Adrenal gland (tissue), 12 donors: ENCODE results near the gene SRRT. TPM values are rescaled to one million over a fixed set of nuclear protein-coding genes. Genes with fewer than 3 reads are reported as not detected.
A peak's percentile ranks its signal among the peaks of the same experiment; 100 is the strongest.

Source experiments
- DNase-seq, 7 donors: peaks; one replicate each; pipeline ENCODE4 v3.0.0-alpha.2; 2019 to 2020
- H3K27ac ChIP-seq, 5 donors: fragments of 200-600 bp; sonication (generic) in 4 of 5; 1 replicate in 3 of 5; 2 replicates in 2 of 5; pipeline versions ENCODE4 v1.5.1 to v1.8.0; 2016 to 2020; ENCODE audit warnings: mild to moderate bottlenecking in 1 of 5
- H3K27me3 ChIP-seq: fragments of 200-600 bp; 2 replicates; pipeline ENCODE4 v1.8.0; 2021
- H3K36me3 ChIP-seq, 2 donors: fragments of 200-600 bp; replicated peaks in 1 of 2; 1 replicate in 1 of 2; 2 replicates in 1 of 2; pipeline versions ENCODE4 v1.5.1 to v1.8.0; 2018 to 2022
- H3K4me1 ChIP-seq, 2 donors: fragments of 200-600 bp; replicated peaks in 1 of 2; 1 replicate in 1 of 2; 2 replicates in 1 of 2; pipeline versions ENCODE4 v1.5.1 to v1.8.0; 2018 to 2021
- H3K4me3 ChIP-seq, 4 donors: fragments of 200-600 bp; sonication (generic) in 3 of 4; one replicate each; pipeline ENCODE4 v1.5.1; 2016 to 2018
- H3K9me3 ChIP-seq, 3 donors: fragments of 200-600 bp; sonication (generic) in 1 of 3; replicated peaks in 1 of 3; 1 replicate in 2 of 3; 2 replicates in 1 of 3; pipeline versions ENCODE4 v1.5.1 to v1.8.0; 2016 to 2021
- CTCF ChIP-seq, 6 experiments: fragments of 450-650 bp in 4 of 6; fragments of 200-600 bp in 2 of 6; sonication (generic) in 1 of 6; IDR thresholded peaks; 1 replicate in 5 of 6; 2 replicates in 1 of 6; pipeline versions ENCODE4 v1.5.1 to v1.8.0; 2016 to 2021; ENCODE audit warnings: antibody characterized with exemption in 6 of 6, mild to moderate bottlenecking in 2 of 6, moderate library complexity in 1 of 6
- POLR2A ChIP-seq, 2 donors: fragments of 450-650 bp; IDR thresholded peaks; one replicate each; pipeline ENCODE4 v1.6.1; 2017; ENCODE audit warnings: antibody characterized with exemption in 2 of 2, mild to moderate bottlenecking in 2 of 2, moderate library complexity in 1 of 2
- WGBS, 4 donors: extraction: QIAGEN DNeasy Blood & Tissue Kit in 2 of 4; methylation state at CpG; one replicate each; pipeline versions ENCODE4 v1.1.5 to v1.1.7; 2013 to 2017; 5-methylcytosine and 5-hydroxymethylcytosine counted together
- intact Hi-C, 2 donors: fragments of 100-400 bp; cut with DNase I; formaldehyde crosslinking; loops; one replicate each; pipeline versions ENCODE4 v1.14.1 to v1.15.0; 2022 to 2023
- polyA plus RNA-seq, 3 donors: library from polyadenylated mRNA; stranded (reverse); fragments of 200-250 nt in 2 of 3; fragments of 350-450 nt in 1 of 3; fragmentation: Illumina TruSeq in 1 of 3; extraction: RNeasy Lipid Tissue Mini Kit (QIAGEN cat#74804) in 1 of 3; gene quantifications; one replicate each; pipeline ENCODE4 v1.2.3, GENCODE V29; 2013 to 2014
- total RNA-seq, 9 donors: library from RNA; depleted of rRNA in 4 of 9; stranded (reverse); fragments of >200 nt in 4 of 9; fragments of 120-200 nt in 1 of 9; fragmentation: NEBNext Ultra II Directional in 1 of 9; extraction: Animal tissue kit (Norgen Biotek cat#: 25700) in 1 of 9; gene quantifications; one replicate each; pipeline versions ENCODE4 v1.1.0 to v1.2.4, GENCODE V29; 2013 to 2023
- donor health status: healthy with polysubstance abuse.
- donor health status: Bipolar disorder and iron deficiency.
- donor health status: DM: yes; HTN: yes; CAD: no.
- donor health status: DM: no; HTN: no; CAD: no.
- donor health status: DM: no; HTN: no; CAD: no.
- donor health status: DM: yes; HTN: yes; CAD: no.

SRRT gene
- total and polyA plus RNA-seq, 12 donors = 44.0 to 289 (median 97.1) TPM

GRCh38 chr7:100895701-100895955 lies 20.7 kb downstream of the SRRT start, which contains the start of gene ACHE:
ACHE (minus strand) TSS chr7:100895888; CDS start chr7:100894232, 1,656 bp downstream.
- no peaks in the 10 kb centered on the region for H3K9me3 ChIP-seq
- H3K36me3 ChIP-seq = no peaks in the 10 kb centered on the region
- peaks cover 13 to 24% of the 10 kb centered on the region in 2 donors for H3K4me1 ChIP-seq
- 0% methylated on average over 4 to 32 of the region's 32 CpGs; no CpG with 5 or more reads in 2 of the 4 donors for WGBS, 4 donors
- peak within 1 kb of the TSS in 1 of 5 donors; percentile 62 for H3K27ac ChIP-seq
- intact Hi-C loops = loop anchor here (5.0 to 10.0 kb wide), 3 partner anchors 167 to 389 kb away; partner anchors contain the start of gene VGF (in 1 of the 2)
- H3K27me3 ChIP-seq = peaks cover 29% of the 10 kb centered on the region
- H3K4me3 ChIP-seq = peak within 1 kb of the TSS in 1 of 4 donors; percentile 35
- TF ChIP-seq CTCF (IDR thresholded peaks at IDR 0.05) = no peak
- TF ChIP-seq POLR2A (IDR thresholded peaks at IDR 0.05) = no peak
- DNase-seq = no peak

GRCh38 chr7:100895956-100896731 lies 21.2 kb downstream of the SRRT start:
- peak in 3 of 7 donors; percentile 54 to 66 (median 57) for DNase-seq
- peaks cover 8 to 20% of the 10 kb centered on the region in 2 donors for H3K4me1 ChIP-seq
- H3K36me3 ChIP-seq = no peaks in the 10 kb centered on the region
- peak overlapping the region in 1 of 5 donors; percentile 43 for H3K27ac ChIP-seq
- peaks cover 29% of the 10 kb centered on the region for H3K27me3 ChIP-seq
- TF ChIP-seq CTCF (IDR thresholded peaks at IDR 0.05) (no peak), POLR2A (IDR thresholded peaks at IDR 0.05) (no peak)
- no peaks in the 10 kb centered on the region for H3K9me3 ChIP-seq
- WGBS, 4 donors = 4 to 10% (median 6%) methylated on average over 32 to 54 of the region's 54 CpGs
- intact Hi-C loops = loop anchor here (5.0 to 10.0 kb wide), 3 partner anchors 166 to 389 kb away; partner anchors contain the start of gene VGF (in 1 of the 2)
- peak overlapping the region in 1 of 4 donors; percentile 35 for H3K4me3 ChIP-seq

- H3K36me3 ChIP-seq = no peaks in the 10 kb centered on the region
- intact Hi-C loops = loop anchor here (5.0 to 10.0 kb wide), 3 partner anchors 165 to 388 kb away; partner anchors contain the start of gene VGF (in 1 of the 2)
- TF ChIP-seq CTCF (IDR thresholded peaks at IDR 0.05) = peak; percentile 31 to 77 (median 63)
- no peak for TF ChIP-seq POLR2A (IDR thresholded peaks at IDR 0.05)
- WGBS, 4 donors = 1 to 9% (median 5%) methylated on average over 4 to 95 of the region's 95 CpGs
- H3K4me3 ChIP-seq = peak overlapping the region in 1 of 4 donors; percentile 35
- no peaks in the 10 kb centered on the region for H3K9me3 ChIP-seq
- peak in 4 of 7 donors; percentile 55 to 72 (median 64) for DNase-seq
- peak overlapping the region in 1 of 5 donors; percentile 43 for H3K27ac ChIP-seq
- peaks cover 31% of the 10 kb centered on the region for H3K27me3 ChIP-seq
- H3K4me1 ChIP-seq = peaks cover 8 to 16% of the 10 kb centered on the region in 2 donors
Observed at GRCh38 chr7:100896732-100897608, 22.1 kb downstream of the SRRT start.
